HepG2 (cell line): ENCODE results near the gene BBS4.
"Not testable (repeated sequence)": the region's sequence is repeated elsewhere in the genome, so short reads cannot be mapped to it uniquely, and the experiment has no call there.

Experiments
- FOXK2 ChIP-seq: fragments of 450-650 bp; IDR thresholded peaks from 2 replicates; pipeline ENCODE4 v1.6.1; 2016
- MAZ ChIP-seq, 2 experiments: sonication (generic) in 1 of 2; formaldehyde crosslinking in 1 of 2; IDR thresholded peaks; 2 replicates each; pipeline versions ENCODE4 v1.5.0 to v1.6.1; 2012 to 2020; ENCODE audit warnings: low read depth in 2 of 2, mild to moderate bottlenecking in 2 of 2, borderline replicate concordance in 1 of 2, improper control_type of control experiment in 1 of 2, low read length in 1 of 2, missing genetic modification reagents in 1 of 2, moderate library complexity in 1 of 2
- NFIC ChIP-seq: IDR thresholded peaks from 2 replicates; pipeline ENCODE4 v1.6.1; 2012; ENCODE audit warnings: mild to moderate bottlenecking, low read length, inconsistent platforms
- TF ChIP-seq, protein P1 (sequence below): sonication (generic); formaldehyde crosslinking; IDR thresholded peaks from 2 replicates; pipeline ENCODE4 v1.5.0; 2020; ENCODE audit warnings: mild to moderate bottlenecking, missing genetic modification reagents, moderate library complexity

- TF ChIP-seq, protein P1, sequence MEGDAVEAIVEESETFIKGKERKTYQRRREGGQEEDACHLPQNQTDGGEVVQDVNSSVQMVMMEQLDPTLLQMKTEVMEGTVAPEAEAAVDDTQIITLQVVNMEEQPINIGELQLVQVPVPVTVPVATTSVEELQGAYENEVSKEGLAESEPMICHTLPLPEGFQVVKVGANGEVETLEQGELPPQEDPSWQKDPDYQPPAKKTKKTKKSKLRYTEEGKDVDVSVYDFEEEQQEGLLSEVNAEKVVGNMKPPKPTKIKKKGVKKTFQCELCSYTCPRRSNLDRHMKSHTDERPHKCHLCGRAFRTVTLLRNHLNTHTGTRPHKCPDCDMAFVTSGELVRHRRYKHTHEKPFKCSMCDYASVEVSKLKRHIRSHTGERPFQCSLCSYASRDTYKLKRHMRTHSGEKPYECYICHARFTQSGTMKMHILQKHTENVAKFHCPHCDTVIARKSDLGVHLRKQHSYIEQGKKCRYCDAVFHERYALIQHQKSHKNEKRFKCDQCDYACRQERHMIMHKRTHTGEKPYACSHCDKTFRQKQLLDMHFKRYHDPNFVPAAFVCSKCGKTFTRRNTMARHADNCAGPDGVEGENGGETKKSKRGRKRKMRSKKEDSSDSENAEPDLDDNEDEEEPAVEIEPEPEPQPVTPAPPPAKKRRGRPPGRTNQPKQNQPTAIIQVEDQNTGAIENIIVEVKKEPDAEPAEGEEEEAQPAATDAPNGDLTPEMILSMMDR (CRISPR knock-in tag): not testable (repeated sequence)
- TF ChIP-seq MAZ (IDR thresholded peaks at IDR 0.05; ENCODE audit: borderline replicate concordance, low read depth, low read length); MAZ (CRISPR knock-in tag; IDR thresholded peaks at IDR 0.05; ENCODE audit: low read depth); NFIC; FOXK2: not testable (repeated sequence)
These were observed 30.0 kb upstream of the BBS4 start for GRCh38 chr15:72656014-72656413.
